Hippocampal formation (tissue), 2 donors: ENCODE data around the gene NGRN.
A peak's percentile ranks its signal among the peaks of the same experiment; 100 is the strongest.
"Not testable (repeated sequence)": the region's sequence is repeated elsewhere in the genome, so short reads cannot be mapped to it uniquely, and the experiment has no call there.

Experiments used
- DNase-seq, 2 donors: peaks; one replicate each; lab custom pipeline; 2025; lab: John Stamatoyannopoulos, UW

NGRN gene

DNA sequence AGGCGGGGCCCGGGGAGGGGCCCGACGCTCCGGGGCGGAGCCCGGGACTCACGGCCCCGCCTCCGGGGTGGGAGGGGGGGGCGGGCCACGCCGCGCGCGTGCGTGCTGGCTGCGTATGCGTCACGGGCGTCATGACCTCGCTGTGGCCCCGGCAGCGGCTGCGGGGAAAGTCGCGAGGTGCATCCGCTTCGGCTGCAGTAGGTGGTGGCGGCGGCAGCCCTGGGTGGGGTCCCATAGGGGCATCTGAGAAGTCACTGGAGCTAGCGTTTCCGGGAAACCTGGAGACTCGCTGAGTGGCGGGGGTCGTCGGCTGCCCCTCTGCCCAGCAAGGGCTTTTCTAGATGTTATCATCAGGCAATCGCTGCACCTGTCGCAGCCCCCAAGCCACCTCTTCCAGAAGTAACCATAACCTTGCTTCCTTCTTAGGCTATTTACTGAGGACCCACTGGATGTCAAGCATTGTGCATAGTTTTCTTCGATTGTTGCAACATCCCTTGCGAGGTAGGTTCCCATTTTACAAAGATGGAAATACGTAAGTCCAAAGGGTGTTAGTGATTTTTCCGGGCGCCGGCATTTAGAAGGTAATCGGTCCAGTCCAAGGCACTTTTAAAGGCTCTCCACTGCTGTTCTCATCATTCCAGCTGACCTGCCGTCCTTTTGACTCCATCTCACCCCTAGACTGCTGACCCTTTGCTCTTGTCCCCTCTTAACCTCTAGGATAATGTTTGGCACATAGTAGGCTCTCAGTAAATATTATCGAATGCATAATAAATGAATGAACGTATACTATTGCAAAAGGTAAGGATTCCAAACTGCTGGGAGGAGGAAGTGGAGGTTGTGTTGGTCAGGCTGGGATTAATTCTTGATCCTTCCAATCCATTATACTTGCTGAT lies 31.1 kb upstream of the NGRN start, which contains the start of gene GDPGP1:
Gene GDPGP1 (plus strand): TSS at position 114 of the 893 bp plus-strand sequence. CDS start 6,700 bp downstream, outside the sequence.
- DNase-seq, result no peak

DNA sequence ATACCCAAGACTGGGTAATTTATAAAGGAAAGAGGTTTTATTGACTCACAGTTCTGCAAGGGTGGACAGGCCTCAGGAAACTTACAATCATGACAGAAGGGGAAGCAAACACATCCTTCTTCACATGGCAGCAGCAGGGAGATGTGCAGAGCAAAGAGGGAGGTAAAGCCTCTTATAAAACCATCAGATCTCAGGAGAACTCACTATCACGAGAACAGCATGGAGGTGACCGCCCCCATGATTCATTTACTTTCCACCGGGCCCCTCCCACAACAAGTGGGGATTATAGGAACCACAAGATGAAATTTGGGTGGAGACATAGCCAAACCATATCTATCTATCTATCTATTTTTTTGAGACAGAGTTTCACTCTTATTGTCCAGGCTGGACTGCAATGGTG lies 26.1 kb upstream of the NGRN start:
- DNase-seq, result no peak

DNA sequence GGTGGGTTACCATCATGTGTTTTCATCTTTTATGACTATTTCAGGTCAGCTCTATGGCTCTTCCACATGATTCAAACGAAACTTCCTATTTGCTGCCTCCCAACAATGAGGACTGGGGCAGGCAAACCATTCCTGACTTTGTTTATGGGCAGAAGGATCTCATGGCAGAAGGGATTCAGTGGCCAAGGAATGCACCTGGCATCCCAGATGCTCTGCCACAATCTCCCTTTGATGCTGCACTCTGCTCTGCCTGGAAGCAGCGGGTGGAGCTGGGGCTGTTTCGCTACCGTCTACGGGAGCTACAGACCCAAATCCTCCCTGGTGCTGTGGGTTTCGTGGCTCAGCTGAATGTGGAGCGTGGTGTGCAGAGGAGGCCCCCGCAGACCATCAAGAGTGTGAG lies 24.6 kb upstream of the NGRN start:
- no peak for DNase-seq

DNA sequence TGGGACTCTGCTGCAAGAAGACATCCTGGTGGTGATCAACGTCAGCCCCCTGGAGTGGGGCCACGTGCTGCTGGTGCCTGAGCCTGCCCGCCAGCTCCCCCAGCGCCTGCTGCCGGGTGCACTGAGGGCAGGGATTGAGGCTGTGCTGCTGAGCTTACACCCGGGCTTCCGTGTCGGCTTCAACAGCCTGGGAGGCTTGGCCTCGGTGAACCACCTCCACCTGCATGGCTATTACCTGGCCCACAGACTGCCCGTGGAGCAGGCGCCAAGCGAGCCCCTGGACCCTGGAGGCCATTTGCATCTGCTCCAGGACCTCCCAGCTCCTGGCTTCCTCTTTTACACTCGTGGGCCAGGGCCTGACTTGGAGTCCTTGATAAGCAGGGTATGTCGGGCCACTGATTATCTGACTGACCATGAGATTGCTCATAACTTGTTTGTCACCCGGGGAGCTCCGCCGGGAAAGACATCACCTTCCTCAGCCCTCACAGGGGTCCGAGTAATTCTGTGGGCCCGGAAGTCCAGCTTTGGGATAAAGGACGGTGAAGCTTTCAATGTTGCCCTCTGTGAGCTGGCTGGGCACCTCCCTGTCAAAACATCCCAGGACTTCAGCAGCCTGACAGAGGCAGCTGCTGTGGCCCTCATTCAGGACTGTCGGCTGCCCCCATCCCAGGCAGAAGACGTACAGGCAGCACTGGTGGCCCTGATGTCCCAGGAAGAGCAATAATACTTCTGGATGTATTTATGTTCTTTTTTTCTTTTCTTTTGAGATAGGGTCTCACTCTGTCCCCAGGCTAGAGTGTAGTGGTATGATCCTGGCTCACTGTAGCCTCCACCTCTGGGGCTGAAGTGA lies 23.9 kb upstream of the NGRN start:
- no peak for DNase-seq

DNA sequence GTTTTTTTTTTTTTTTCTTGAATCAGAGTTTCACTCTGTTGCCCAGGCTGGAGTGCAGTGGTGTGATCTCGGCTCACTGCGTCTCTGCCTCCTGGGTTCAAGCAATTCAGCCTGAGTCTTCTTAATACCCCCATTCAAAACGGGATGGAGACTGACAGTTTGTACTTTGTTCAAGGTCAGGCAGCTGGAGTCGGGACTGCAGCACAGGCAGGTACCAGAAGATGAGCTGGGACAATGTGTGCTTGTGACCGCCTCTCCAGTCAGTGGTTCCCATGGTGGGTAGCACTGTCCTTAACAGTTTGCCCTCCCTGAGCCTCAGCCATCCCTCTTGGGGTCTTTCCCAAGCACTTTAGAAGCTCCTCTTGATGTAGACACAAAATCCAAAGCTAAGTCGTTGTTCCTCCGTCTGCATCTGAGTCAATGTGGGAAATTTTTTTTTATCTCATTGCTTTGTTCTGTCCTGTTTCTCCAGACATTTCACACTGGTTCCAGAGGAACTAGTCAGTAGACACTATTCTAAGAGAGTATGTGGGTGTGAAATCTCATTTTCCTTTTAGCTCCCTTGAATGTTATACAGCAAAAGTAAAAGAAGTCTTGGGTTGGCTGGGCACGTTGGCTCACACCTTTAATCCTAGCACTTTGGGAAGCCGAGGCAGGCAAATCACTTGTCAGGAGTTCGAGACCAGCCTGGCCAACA lies 21.4 kb upstream of the NGRN start:
- DNase-seq, result no peak

DNA sequence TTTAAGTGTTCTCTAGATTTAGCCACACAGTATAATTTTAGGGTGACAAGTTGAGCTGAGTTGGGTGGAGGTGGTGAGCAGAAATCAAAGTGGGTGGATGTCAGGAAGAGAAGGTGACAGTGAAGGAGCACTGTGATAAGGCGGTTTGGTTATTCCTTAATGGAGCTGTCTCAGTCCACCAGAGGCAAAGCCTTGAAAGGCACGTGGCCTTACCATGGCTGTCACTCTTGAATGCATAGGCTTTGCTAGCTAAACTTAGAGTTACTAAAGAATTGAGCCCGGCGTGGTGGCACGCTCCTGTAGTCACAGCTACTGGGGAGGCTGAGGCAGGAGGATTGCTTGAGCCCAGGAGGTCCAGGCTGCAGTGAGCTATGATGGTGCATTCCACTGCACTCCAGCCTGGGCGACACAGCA lies 16.7 kb upstream of the NGRN start:
- no peak for DNase-seq

DNA sequence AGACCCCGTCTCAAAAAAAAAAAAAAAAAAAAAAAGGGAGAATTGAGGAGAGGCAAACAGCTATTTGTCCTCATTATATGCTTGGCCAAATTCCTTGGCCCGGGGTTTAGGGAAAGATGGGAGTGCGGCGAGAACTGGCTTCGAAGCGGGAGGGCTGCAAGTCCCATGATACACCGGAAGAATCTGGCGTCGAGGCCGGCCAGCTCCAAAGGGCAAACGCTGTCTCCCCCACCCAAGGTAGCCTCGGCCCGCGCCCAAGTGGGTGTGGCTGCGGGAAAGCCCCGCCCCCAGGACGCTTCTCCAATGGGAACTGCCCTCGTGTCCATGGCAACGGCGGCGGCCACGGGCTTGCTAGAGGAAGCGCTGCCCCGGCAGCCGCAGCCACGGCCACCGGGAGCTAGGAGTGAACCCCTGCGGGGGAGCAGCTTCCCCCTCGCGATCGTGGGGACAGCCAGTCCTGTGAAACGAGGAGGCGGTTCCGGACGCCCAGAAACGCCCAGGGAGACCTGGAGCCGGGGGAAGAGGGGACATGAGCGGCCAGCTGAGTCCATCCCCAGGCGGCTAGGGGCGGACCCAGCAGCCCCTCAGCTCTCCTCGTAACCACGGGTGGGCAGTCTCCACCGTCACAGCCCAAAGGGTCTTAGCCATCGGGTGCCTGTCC lies 16.1 kb upstream of the NGRN start, which contains the start of gene TTLL13:
Gene TTLL13 (plus strand): TSS at position 354 of the 661 bp plus-strand sequence. CDS start 1,075 bp downstream, outside the sequence.
- peak; percentile 62 to 83 for DNase-seq

DNA sequence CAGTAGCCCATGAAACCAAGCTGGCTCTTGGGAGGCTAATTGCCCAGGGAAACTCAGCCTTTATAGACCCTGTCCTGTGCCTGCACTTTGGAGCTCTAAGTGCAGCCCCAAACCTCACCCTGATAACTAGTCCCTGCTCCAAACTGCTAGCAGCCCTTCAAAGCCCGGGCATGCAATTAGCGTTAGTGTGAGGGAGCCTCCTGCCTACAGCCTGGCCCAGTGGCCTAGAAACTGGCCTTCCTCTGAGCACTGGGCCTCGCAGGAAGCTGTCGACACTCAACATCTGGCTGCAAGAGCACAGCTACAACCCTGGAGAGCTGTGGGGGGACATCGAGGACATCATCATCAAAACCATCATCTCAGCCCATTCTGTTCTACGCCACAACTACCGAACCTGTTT lies 7.7 kb upstream of the NGRN start:
- no peak for DNase-seq

DNA sequence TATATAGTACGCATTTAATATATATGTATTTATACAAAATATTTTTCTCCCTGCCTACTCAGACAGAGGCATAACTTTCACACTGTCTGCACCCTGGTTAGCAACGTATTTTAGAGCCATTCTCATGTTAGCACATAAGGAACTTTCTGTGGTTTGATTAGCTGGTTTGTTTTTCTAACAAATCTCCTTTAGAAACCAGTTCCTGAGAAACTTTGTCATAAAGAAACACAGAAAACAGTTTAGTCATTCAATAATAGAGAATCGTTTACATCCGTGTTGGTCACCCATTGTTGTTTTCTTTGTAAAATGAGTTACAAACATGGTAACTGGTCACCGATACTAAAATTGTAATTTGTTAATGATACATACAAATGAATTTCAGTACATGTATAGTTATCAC lies 5.9 kb upstream of the NGRN start:
- no peak for DNase-seq

DNA sequence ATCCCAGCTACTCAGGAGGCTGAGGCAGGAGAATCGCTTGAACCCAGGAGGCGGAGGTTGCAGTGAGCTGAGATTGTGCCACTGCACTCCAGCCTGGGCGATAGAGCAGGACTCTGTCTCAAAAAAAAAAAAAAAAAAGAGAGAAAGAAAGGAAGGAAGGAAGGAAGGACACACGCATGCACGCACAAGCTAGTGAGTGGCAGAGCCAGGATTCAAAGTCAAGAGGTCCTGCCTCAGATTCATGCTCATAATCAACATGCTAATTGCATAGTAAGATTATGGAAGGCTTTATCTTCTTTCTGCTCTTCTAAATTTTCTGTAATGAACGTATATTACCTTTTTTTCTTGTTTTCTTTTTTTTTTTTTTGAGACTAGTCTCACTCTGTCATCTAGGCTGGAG lies 4.7 kb upstream of the NGRN start:
- not testable (repeated sequence) for DNase-seq

DNA sequence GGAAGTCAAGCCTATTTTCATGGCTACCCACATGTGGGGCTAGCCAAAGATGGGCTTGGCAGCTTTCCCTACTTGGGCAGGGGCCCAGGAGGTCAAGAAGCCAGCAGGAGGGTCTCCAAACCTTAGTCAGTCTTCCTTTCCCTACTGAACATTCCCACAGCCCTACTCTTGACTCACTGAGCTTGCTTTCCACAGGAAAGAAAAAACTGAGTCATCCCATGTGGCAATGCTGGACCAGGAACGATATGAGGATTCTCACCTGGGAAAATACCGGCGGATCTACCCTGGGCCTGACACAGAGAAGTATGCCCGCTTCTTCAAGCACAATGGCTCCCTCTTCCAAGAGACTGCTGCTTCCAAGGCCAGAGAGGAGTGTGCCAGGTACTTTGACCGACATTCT lies 3.7 kb upstream of the NGRN start:
- DNase-seq, result no peak

DNA sequence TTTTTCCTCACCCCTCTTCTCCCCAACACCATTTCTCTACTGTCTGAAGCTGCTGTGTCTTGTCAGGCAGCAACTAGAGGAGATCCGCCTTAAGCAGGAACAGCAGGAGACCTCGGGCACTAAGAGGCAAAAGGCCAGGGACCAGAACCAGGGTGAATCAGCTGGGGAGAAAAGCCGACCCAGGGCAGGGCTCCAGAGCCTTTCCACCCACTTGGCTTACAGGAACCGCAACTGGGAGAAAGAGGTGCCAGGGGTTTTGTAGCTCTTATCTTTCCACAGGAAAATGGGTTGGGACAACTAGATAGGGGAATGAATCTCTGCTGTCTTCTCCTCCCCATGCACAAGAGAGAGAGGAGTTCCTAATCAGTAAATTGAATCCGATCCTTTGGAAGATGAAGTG lies 3.0 kb upstream of the NGRN start:
- no peak for DNase-seq

DNA sequence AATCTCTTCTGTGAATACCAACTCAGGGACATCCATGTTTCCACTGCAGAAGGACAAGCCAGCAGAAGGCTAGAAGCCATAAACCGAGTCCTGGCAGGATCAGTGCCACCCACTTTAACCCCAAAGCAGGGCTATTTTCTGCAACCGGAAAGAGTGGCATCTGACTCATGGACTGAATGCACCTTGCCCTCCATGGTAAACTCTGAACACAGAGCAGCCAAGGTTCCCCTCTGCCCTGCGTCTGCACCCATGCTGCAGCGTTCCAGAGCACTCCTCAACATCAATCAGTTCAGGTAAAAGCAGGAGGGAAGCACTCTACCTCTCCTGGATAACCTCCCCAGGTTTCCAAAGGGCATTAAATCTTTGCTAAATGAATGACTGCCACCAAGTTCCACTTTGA lies 801 bp upstream of the NGRN start:
- no peak for DNase-seq

DNA sequence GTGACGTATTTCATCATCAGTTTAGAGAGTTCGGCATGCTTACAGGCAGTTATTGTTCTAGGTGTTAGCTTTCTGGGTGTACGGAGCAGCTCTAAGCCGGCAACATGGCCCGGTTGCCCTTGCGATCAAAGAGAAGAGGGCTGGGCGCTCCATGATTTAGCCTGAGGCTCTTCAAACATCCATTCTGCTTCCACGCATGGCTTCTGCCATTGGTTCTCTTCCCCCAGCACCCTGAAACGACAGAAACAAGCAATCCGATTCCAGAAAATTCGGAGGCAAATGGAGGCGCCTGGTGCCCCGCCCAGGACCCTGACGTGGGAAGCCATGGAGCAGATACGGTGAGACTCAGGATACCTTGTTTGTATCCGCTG lies 574 bp downstream of the NGRN start:
- peak in 1 of 2 donors; percentile 44 for DNase-seq

DNA sequence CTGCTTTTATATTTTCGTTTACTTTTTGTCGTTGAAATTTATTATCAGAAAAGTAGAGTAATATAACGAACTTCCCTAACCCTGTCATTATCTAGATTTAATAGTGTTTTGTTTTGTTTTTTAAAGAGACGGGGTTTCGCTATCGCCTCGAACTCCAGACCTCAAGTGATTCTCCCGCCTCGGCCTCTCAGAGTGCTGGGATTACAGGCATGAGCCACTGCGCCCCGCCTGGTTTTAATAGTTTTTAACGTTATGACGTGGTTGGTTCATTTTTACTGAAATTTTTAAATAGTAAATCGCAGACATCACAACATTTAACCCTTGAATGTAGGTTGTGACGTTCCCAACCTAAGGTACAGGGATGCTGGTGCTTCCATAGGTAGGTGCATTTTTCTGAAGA lies 1.0 kb downstream of the NGRN start:
- DNase-seq, result no peak

DNA sequence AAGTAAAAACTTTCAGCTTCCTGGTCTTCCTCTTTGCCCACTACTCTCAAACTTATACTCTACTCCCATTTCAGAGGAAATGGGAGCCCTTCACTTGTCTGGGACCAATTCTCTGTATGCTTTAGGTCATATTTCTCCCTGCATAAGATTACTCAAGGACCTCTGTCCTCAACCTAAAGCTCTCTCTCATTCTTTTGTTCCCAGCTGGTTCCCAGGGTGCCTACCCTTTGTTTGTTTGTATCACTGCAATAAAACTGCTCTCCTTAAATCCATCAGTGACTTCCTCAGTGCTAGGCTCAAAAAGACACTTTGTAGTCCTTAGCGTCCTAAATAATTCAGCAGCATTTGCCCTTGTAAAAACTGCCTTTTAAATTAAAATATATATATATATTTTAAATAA lies 2.9 kb downstream of the NGRN start:
- no peak for DNase-seq

DNA sequence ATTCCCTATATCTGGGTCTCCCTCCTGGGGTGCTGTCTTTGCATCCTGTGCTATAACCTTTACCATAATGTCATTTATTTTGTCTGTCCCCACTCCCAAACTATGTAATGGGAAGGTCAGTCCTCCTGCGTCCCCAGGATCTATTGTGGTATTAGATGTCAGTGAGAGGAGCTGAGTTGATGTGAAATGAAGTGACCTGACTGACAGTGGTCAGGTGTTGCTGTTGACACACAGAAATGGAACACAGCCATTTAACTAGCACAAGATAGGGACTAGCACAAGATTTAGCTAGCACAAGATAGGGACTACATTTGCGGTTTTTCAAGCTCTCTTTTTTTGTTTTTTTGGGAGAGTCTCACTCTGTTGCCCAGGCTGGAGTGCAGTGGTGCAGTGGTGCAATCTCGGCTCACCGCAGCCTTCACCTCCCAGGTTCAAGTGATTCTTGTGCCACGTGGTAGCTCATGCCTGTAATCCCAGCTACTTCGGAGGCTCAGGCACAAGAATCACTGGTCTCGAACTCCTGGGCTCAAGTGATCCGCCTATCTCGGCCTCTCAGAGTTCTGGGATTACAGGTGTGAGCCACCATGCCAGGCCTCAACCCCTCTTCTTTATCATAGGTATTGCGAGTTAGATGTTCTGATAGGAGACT lies 5.2 kb downstream of the NGRN start:
- no peak for DNase-seq

DNA sequence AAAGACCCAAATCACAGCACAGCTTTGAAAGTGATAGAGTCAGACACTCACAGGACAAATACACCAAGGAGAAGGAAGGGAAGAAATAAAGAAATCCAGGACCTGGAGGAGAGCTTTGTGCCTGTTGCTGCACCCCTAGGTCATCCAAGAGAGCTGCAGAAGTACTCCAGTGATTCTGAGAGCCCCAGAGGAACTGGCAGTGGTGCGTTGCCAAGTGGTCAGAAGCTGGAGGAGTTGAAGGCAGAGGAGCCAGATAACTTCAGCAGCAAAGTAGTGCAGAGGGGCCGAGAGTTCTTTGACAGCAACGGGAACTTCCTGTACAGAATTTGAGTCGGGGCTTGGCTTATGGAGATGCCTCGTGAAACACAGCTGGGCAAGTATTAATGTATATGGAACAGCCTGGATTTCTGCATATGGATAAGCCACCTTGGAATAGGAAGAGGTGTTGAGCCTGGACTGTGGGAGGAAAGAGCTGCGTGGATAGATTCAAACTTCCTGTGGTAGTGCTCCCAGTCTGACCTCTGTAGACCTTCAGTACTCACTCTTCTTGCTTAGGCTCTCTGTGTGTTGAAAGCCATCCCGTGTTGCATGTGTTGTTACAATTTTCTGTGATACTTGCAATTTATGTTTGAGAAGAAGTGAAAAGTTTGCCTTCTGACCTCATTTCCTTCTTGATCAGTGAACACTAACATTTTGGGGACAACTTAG lies 6.1 kb downstream of the NGRN start:
- DNase-seq, result no peak

DNA sequence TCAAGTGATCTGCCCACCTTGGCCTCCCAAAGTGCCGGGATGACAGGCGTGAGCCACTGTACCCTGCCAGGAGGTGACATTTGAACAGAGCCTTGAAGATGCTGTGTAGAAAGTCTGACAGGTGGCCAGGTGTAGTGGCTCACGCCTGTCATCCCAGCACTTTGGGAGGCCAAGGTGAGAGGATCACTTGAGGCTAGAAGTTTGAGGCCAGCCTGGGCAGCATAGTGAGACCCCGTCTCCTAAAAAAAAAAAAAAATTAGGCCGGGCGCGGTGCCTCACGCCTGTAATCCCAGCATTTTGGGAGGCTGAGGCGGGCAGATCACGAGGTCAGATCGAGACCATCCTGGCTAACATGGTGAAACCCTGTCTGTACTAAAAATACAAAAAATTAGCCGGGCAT lies 13.0 kb downstream of the NGRN start:
- DNase-seq, result not testable (repeated sequence)

DNA sequence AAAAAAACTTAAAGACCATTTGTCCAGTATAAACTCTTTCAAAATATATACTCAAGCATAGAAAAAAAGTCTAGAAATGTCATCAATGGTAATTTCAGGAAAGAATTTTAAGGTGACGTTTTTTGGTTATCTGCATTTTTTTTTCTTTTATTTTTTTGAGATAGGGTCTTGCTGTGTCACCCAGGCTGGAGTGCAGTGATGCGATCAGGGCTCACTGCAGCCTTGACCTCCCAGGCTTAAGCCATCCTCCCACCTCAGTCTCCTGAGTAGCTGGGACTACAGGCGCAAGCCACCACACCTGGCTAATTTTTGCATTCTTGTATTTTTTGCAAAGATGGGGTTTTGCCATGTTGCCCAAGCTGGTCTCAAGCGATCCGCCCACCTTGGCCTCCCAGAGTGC lies 15.3 kb downstream of the NGRN start:
- not testable (repeated sequence) for DNase-seq
